ENCODE measurements around the gene TGIF2.

DNA sequence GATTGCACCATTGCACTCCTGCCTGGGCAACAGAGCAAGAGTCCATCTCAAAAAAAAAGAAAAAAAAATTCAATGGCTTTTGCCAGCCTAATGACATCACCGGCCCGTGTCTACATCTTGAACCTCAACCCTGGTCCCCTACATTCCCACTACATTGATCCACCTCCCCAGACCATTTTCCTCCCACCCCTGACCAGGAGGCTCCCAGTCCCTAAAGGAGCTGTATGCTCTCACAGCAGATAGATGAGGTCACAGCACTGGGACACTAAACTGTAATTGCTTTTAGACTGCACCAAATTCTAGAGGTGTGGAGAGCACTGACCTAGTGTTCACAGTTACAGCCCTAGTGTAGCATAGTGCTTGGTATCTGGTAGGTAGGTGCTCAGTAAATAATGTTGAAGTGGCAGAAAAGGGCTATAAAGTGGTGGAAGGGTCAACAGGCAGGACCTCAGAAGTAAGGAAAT is 10.7 kb downstream of the TGIF2 start:
- TF ChIP-seq, protein P1, sequence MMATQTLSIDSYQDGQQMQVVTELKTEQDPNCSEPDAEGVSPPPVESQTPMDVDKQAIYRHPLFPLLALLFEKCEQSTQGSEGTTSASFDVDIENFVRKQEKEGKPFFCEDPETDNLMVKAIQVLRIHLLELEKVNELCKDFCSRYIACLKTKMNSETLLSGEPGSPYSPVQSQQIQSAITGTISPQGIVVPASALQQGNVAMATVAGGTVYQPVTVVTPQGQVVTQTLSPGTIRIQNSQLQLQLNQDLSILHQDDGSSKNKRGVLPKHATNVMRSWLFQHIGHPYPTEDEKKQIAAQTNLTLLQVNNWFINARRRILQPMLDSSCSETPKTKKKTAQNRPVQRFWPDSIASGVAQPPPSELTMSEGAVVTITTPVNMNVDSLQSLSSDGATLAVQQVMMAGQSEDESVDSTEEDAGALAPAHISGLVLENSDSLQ (IDR thresholded peaks at IDR 0.05) = no peak
- TF ChIP-seq ELF4 (IDR thresholded peaks at IDR 0.05) (no peak), FOXK2 (IDR thresholded peaks at IDR 0.05) (no peak), ZNF384 (IDR thresholded peaks at IDR 0.05) (no peak), FOXM1 (IDR thresholded peaks at IDR 0.05; ENCODE audit: borderline replicate concordance) (no peak), NFRKB (IDR thresholded peaks at IDR 0.05) (no peak), SP1 (IDR thresholded peaks at IDR 0.05) (no peak), SUZ12 (IDR thresholded peaks at IDR 0.05) (no peak), BHLHE40 (IDR thresholded peaks at IDR 0.05; ENCODE audit: borderline replicate concordance) (no peak), CTBP1 (IDR thresholded peaks at IDR 0.05; ENCODE audit: borderline replicate concordance) (no peak), FOXA1 (IDR thresholded peaks at IDR 0.05) (no peak), TARDBP (IDR thresholded peaks at IDR 0.05) (no peak)

All from HEK293T (cell line).